ENCODE results near the gene TFF1.

The TFF1 gene

GRCh38 chr21:42373908-42374455 lies 7.6 kb upstream of the TFF1 start:
- H3K27me3 ChIP-seq (ENCODE audit: insufficient read depth, poor library complexity, severe bottlenecking), result no peaks in the 10 kb centered on the region
- H3K27ac ChIP-seq (replicated peaks), result no peak overlapping the region
- H3K4me3 ChIP-seq (replicated peaks; ENCODE audit: insufficient read depth, low read length), result no peak overlapping the region
- no peak for DNase-seq (ENCODE audit: low read depth in 1 of 2, low spot score in 1 of 2)
- TF ChIP-seq REST (IDR thresholded peaks at IDR 0.05; ENCODE audit: insufficient replicate concordance, low read depth), result no peak
- TF ChIP-seq SPI1 (IDR thresholded peaks at IDR 0.05; ENCODE audit: borderline replicate concordance, low read depth), result no peak
- no peak for TF ChIP-seq CTCF (IDR thresholded peaks at IDR 0.05; ENCODE audit: insufficient read depth, low read length)
- no peak for TF ChIP-seq POLR2AphosphoS5 (IDR thresholded peaks at IDR 0.05; ENCODE audit: low read depth)
- no peak for TF ChIP-seq GABPA (IDR thresholded peaks at IDR 0.05; ENCODE audit: low read depth)

GRCh38 chr21:42373196-42373907 lies 7.0 kb upstream of the TFF1 start:
- H3K4me3 ChIP-seq (replicated peaks; ENCODE audit: insufficient read depth, low read length), result no peak overlapping the region
- TF ChIP-seq SPI1 (IDR thresholded peaks at IDR 0.05; ENCODE audit: borderline replicate concordance, low read depth) (no peak), POLR2AphosphoS5 (IDR thresholded peaks at IDR 0.05; ENCODE audit: low read depth) (no peak), REST (IDR thresholded peaks at IDR 0.05; ENCODE audit: insufficient replicate concordance, low read depth) (no peak), CTCF (IDR thresholded peaks at IDR 0.05; ENCODE audit: insufficient read depth, low read length) (no peak), GABPA (IDR thresholded peaks at IDR 0.05; ENCODE audit: low read depth) (no peak)
- H3K27ac ChIP-seq (replicated peaks), result no peak overlapping the region
- DNase-seq (ENCODE audit: low read depth in 1 of 2, low spot score in 1 of 2), result no peak
- no peaks in the 10 kb centered on the region for H3K27me3 ChIP-seq (ENCODE audit: insufficient read depth, poor library complexity, severe bottlenecking)

- Histone ChIP-seq H3K27ac (replicated peaks) (no peak overlapping the region), H3K4me3 (replicated peaks; ENCODE audit: insufficient read depth, low read length) (no peak overlapping the region), H3K27me3 (ENCODE audit: insufficient read depth, poor library complexity, severe bottlenecking) (no peaks in the 10 kb centered on the region)
- DNase-seq (ENCODE audit: low read depth in 1 of 2, low spot score in 1 of 2), result no peak
- TF ChIP-seq GABPA (IDR thresholded peaks at IDR 0.05; ENCODE audit: low read depth) (no peak), REST (IDR thresholded peaks at IDR 0.05; ENCODE audit: insufficient replicate concordance, low read depth) (no peak), CTCF (IDR thresholded peaks at IDR 0.05; ENCODE audit: insufficient read depth, low read length) (no peak), SPI1 (IDR thresholded peaks at IDR 0.05; ENCODE audit: borderline replicate concordance, low read depth) (no peak), POLR2AphosphoS5 (IDR thresholded peaks at IDR 0.05; ENCODE audit: low read depth) (no peak)
These were observed 4.7 kb upstream of the TFF1 start for GRCh38 chr21:42370894-42371654.

Data from HL-60 (cell line).